NT2/D1 (cell line): ENCODE results near the gene TUBB6.

Experiments used
- SUZ12 ChIP-seq: IDR thresholded peaks from 2 replicates; pipeline ENCODE4 v1.6.1; 2011; ENCODE audit not compliant: insufficient read length, insufficient read depth; ENCODE audit errors: extremely low read depth
- ZNF274 ChIP-seq: IDR thresholded peaks from 2 replicates; pipeline ENCODE4 v1.6.1; 2011; ENCODE audit warnings: mild to moderate bottlenecking, low read depth, low read length

DNA sequence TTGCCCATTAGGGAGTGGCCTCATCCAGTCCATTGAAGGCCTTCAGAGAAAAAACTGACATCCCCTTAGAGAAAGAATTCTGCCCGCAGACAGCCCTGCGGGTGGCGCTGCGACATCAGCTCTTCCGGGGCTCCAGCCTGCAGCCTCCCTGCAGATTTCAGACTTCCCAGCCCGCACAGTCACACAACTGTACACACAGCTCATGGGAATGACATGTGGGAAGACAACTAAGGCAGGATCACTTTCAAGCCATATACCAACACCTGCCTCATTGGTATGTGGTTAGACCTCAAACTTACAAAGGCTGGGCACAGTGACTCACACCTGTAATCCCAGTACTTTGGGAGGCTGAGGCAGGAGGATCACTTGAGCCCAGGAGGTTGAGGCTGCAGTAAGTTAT, 24.8 kb upstream of the TUBB6 start:
- TF ChIP-seq ZNF274 (no peak), SUZ12 (no peak)
